NB4 (cell line): ENCODE data around the gene FTO.

Experiments used
- CTCF ChIP-seq: IDR thresholded peaks from one replicate; pipeline ENCODE4 v1.5.1; 2012; ENCODE audit warnings: low read depth, low read length
- POLR2A ChIP-seq: IDR thresholded peaks from 2 replicates; pipeline ENCODE4 v1.6.1; 2011; ENCODE audit warnings: mild to moderate bottlenecking; ENCODE audit not compliant: insufficient read length; ENCODE audit errors: extremely low read depth

- TF ChIP-seq CTCF (no peak), POLR2A (no peak)
Observed at GRCh38 chr16:54193013-54193664, 489.2 kb downstream of the FTO start.
